VCaP (cell line): ENCODE results near the gene MED12L.

ENCODE experiments used
- H3K27ac ChIP-seq: fragments of 450-650 bp; 2 replicates; pipeline ENCODE4 v1.5.1; 2017
- TF ChIP-seq, protein P1 (sequence below): fragments of 450-650 bp; conservative IDR thresholded peaks from 2 replicates; pipeline ENCODE4 v1.5.1; 2017; ENCODE audit warnings: mild to moderate bottlenecking, moderate library complexity

The MED12L gene

DNA sequence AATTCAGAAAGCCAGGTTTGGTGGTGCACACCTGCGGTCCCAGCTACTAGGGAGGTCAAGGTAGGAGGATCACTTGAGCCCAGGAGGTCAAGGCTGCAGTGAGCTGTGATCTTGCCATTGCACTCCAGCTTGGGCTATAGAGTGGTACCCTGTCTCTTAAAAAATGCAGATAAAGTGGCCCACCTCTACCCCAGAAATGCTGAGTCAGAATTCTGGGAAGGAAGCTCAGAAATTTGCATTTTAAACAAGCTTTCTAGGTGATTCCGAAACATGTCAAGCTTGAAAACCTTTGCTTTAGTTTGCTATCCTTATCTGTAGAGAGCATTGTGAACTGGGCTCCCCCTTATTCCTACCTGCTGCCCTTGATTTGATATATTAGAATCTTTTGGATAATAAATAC is 7.7 kb downstream of the MED12L start:
- TF ChIP-seq, protein P1, sequence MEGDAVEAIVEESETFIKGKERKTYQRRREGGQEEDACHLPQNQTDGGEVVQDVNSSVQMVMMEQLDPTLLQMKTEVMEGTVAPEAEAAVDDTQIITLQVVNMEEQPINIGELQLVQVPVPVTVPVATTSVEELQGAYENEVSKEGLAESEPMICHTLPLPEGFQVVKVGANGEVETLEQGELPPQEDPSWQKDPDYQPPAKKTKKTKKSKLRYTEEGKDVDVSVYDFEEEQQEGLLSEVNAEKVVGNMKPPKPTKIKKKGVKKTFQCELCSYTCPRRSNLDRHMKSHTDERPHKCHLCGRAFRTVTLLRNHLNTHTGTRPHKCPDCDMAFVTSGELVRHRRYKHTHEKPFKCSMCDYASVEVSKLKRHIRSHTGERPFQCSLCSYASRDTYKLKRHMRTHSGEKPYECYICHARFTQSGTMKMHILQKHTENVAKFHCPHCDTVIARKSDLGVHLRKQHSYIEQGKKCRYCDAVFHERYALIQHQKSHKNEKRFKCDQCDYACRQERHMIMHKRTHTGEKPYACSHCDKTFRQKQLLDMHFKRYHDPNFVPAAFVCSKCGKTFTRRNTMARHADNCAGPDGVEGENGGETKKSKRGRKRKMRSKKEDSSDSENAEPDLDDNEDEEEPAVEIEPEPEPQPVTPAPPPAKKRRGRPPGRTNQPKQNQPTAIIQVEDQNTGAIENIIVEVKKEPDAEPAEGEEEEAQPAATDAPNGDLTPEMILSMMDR = no peak
- no peak overlapping the region for H3K27ac ChIP-seq

DNA sequence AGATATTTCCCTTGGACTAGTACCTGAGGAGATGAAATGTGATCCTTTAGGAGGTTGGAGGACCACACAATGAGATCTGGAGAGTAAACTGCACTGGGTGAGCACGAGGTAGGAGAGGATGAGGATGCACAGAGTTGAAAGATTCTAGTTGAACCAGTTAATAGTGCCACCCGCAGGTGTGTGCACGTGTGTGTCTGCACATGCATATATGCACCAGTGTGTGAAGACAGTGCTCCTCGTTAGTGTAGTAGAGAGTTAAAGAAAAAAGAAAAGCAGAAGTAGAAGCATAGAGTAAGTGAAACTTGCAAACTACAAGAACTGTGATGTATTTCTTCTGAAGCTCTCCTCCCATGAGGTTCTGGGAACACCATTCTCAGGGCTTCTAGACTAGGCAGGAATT is 8.4 kb downstream of the MED12L start:
- TF ChIP-seq, protein P1 = no peak
- H3K27ac ChIP-seq = no peak overlapping the region

DNA sequence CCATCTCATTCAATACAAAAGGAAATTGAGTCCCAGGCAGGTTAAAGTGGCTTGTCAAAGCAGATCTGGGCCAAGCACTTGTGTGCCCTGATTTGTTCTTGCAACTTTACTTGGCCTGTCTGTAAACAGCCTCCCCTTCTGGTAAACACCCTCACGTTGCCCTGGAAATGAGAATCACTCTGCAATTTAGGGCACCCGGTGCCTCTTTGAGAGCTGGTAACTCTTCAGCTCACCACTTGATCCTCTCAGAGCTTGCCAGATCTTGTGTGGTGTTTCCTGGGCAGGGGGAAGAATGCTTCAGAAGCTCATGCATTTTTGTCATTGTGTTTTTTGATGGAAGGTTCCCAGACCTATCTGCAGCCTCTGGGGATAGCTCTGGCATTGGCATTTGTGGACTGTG is 11.3 kb downstream of the MED12L start:
- no peak overlapping the region for H3K27ac ChIP-seq
- TF ChIP-seq, protein P1 = no peak

DNA sequence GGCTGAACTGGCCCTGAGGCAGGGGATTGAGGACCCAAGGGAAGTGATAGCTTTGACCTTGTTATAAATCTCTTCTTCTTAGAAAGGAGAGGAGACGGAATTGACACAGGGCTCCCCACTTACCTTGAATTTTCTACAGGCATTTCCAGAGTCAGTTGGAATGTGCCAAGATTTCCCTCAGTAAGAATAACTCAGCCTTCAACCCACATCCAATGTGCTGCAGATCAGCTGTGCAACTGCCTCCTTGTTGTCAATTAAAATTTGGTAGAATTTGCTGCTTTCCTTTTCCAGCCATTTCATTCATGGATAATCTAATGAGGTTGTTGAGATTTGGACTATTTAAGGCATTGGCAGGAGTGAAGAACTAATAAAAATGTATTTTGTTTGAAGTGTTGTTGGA is 14.6 kb downstream of the MED12L start:
- TF ChIP-seq, protein P1 = no peak
- no peak overlapping the region for H3K27ac ChIP-seq

DNA sequence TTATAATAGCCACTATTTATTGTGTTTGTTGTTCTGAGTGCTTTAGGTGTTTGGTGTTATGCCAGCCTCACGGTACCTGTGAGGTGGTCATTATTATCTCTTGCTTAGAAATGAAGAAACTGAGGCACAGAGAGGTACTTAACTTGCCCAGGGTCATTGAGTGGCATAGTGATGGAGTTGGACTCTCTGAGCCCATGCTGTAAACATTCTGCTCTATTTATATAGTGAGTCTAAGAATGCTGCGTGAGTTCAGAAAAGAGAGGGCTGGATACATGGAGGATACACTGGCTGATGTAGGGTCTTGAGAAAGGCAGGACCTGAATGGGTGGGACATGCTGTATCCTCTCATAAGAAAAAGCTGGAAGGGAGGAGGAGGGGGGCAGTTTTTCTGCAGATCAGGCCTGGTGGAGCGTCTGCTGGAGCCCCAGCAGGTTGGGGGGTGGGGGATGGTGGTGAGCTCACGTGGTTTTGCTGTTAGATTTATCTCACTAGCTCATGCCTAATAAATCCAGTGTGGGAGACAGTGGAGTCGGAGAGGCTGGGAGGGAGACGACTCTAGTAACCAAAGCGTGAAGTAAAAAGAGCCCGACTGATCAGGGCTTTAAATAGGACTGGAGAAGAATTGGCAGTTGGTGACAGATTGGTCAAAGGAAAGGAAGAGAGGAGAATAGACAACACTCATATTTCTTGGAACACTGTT is 16.0 kb downstream of the MED12L start:
- TF ChIP-seq, protein P1 = no peak
- H3K27ac ChIP-seq = no peak overlapping the region

DNA sequence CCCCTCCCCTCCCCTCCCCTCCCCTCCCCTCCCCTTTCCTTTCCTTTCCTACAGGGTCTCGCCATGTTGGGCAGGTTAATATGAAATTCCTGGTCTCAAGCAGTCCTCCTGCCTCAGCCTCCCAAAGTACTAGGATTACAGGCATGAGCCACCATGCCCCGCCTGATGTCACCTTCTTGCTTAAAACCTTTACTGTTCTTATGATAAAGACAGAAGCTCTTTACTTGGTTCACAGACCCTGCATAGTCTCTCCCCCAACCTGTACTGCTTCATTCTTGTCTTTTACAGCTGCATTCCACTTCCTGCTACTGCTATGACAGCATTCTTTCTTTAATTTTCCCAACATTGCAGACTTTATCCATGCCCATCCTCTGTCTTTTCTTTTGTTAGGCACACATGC is 20.8 kb downstream of the MED12L start:
- no peak overlapping the region for H3K27ac ChIP-seq
- TF ChIP-seq, protein P1 = no peak

DNA sequence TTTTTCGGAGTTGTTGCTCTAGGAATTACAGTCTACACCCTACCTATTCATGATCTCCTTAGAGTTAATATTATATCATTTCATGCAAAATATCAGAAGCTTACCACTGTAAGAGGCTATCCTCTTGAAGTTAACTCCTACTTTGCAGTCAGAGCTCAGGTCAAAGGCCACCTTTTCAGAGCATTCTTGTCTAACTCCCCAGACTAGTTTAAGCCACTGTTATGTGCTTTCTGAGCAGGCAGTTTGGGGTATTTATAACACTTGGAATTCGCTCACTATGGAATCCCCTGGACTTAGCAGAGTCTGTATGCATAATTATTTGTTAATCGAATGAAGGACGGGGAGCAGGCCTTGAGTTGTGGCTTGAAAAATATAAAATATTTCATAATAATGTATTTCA is 21.7 kb downstream of the MED12L start:
- H3K27ac ChIP-seq = no peak overlapping the region
- TF ChIP-seq, protein P1 = no peak
